Gastrocnemius medialis (tissue), 4 donors: ENCODE results near the gene RETREG3. TPM values are rescaled to one million over a fixed set of nuclear protein-coding genes. Genes with fewer than 3 reads are reported as not detected.
A peak's percentile ranks its signal among the peaks of the same experiment; 100 is the strongest.
"Not testable (repeated sequence)": the region's sequence is repeated elsewhere in the genome, so short reads cannot be mapped to it uniquely, and the experiment has no call there.

ENCODE experiments used
- ATAC-seq, 2 donors: fragments of 150-250 bp; one replicate each; pipeline ENCODE4 v1.9.1; 2016
- DNase-seq, 2 donors: peaks; one replicate each; pipeline ENCODE4 v3.0.0-alpha.2; 2019
- H3K27ac ChIP-seq, 4 donors: fragments of 200-600 bp; sonication (generic); 1 replicate in 1 of 4; 2 replicates in 3 of 4; pipeline ENCODE4 v1.5.1; 2016 to 2018; ENCODE audit warnings: mild to moderate bottlenecking in 2 of 4, moderate library complexity in 1 of 4
- H3K27me3 ChIP-seq, 3 donors: fragments of 200-600 bp; sonication (generic) in 2 of 3; 1 replicate in 1 of 3; 2 replicates in 2 of 3; pipeline versions ENCODE4 v1.5.1 to v1.6.0; 2016 to 2019; ENCODE audit warnings: mild to moderate bottlenecking in 1 of 3, moderate library complexity in 1 of 3
- H3K36me3 ChIP-seq, 2 donors: fragments of 200-600 bp; sonication (generic) in 1 of 2; one replicate each; pipeline ENCODE4 v1.5.1; 2017 to 2018
- H3K4me1 ChIP-seq, 2 donors: fragments of 200-600 bp; sonication (generic) in 1 of 2; one replicate each; pipeline ENCODE4 v1.5.1; 2016 to 2017; ENCODE audit warnings: mild to moderate bottlenecking in 2 of 2
- H3K4me3 ChIP-seq, 4 donors: fragments of 200-600 bp; sonication (generic) in 3 of 4; 1 replicate in 1 of 4; 2 replicates in 3 of 4; pipeline ENCODE4 v1.5.1; 2016 to 2019; ENCODE audit warnings: mild to moderate bottlenecking in 2 of 4
- H3K9me3 ChIP-seq, 3 donors: fragments of 200-600 bp; sonication (generic) in 2 of 3; 1 replicate in 1 of 3; 2 replicates in 2 of 3; pipeline ENCODE4 v1.5.1; 2016 to 2019
- POLR2A ChIP-seq, 2 donors: fragments of 450-650 bp; IDR thresholded peaks; one replicate each; pipeline ENCODE4 v1.6.1; 2017; ENCODE audit warnings: antibody characterized with exemption in 2 of 2, mild to moderate bottlenecking in 2 of 2, moderate library complexity in 2 of 2
- in situ Hi-C, 4 donors: fragments of 200-750 bp; cut with MboI; loops; one replicate each; pipeline versions ENCODE4 v1.15.0 to v1.8.0; 2017; ENCODE audit warnings: low sequenced_read_pairs in 4 of 4
- intact Hi-C: fragments of 100-400 bp; cut with DNase I; formaldehyde crosslinking; loops from one replicate; pipeline ENCODE4 v1.15.1; 2023; ENCODE audit warnings: low total_unique reads
- total RNA-seq, 4 donors: library from RNA; depleted of rRNA; stranded (reverse); fragments of >200 nt; gene quantifications; one replicate each; pipeline versions ENCODE4 v1.1.0 to v1.2.3, GENCODE V29; 2016
- TF ChIP-seq, protein P1 (sequence below), 5 experiments: fragments of 450-650 bp in 3 of 5; fragments of 200-600 bp in 2 of 5; sonication (generic) in 2 of 5; IDR thresholded peaks in 4 of 5; conservative IDR thresholded peaks in 1 of 5; 1 replicate in 4 of 5; 2 replicates in 1 of 5; pipeline ENCODE4 v1.5.1; 2016 to 2019; ENCODE audit warnings: antibody characterized with exemption in 5 of 5, mild to moderate bottlenecking in 3 of 5, moderate library complexity in 3 of 5

Gene RETREG3
- total RNA-seq, 4 donors from 2014 or later, result 50.7 to 65.5 (median 60.5) TPM

DNA sequence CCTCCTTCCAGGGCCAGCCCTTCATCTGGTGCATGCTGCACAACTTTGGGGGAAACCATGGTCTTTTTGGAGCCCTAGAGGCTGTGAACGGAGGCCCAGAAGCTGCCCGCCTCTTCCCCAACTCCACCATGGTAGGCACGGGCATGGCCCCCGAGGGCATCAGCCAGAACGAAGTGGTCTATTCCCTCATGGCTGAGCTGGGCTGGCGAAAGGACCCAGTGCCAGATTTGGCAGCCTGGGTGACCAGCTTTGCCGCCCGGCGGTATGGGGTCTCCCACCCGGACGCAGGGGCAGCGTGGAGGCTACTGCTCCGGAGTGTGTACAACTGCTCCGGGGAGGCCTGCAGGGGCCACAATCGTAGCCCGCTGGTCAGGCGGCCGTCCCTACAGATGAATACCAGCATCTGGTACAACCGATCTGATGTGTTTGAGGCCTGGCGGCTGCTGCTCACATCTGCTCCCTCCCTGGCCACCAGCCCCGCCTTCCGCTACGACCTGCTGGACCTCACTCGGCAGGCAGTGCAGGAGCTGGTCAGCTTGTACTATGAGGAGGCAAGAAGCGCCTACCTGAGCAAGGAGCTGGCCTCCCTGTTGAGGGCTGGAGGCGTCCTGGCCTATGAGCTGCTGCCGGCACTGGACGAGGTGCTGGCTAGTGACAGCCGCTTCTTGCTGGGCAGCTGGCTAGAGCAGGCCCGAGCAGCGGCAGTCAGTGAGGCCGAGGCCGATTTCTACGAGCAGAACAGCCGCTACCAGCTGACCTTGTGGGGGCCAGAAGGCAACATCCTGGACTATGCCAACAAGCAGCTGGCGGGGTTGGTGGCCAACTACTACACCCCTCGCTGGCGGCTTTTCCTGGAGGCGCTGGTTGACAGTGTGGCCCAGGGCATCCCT is 65.7 kb downstream of the RETREG3 start:
- intact Hi-C loops, result no loop called here
- no peaks in the 10 kb centered on the region for H3K9me3 ChIP-seq
- no peak overlapping the region for H3K4me3 ChIP-seq
- in situ Hi-C loops, result no loop called here
- peaks cover 0 to 38% of the 10 kb centered on the region in 2 donors for H3K36me3 ChIP-seq
- peak overlapping the region; percentile 55 to 82 (median 68) for H3K27ac ChIP-seq
- peaks cover 0 to 19% of the 10 kb centered on the region in 2 donors for H3K4me1 ChIP-seq
- DNase-seq (peak in 1 of 2 donors; percentile 53), ATAC-seq (peak; percentile 45 to 55)
- no peaks in the 10 kb centered on the region for H3K27me3 ChIP-seq
- no peak for TF ChIP-seq POLR2A (IDR thresholded peaks at IDR 0.05)
- TF ChIP-seq, protein P1, sequence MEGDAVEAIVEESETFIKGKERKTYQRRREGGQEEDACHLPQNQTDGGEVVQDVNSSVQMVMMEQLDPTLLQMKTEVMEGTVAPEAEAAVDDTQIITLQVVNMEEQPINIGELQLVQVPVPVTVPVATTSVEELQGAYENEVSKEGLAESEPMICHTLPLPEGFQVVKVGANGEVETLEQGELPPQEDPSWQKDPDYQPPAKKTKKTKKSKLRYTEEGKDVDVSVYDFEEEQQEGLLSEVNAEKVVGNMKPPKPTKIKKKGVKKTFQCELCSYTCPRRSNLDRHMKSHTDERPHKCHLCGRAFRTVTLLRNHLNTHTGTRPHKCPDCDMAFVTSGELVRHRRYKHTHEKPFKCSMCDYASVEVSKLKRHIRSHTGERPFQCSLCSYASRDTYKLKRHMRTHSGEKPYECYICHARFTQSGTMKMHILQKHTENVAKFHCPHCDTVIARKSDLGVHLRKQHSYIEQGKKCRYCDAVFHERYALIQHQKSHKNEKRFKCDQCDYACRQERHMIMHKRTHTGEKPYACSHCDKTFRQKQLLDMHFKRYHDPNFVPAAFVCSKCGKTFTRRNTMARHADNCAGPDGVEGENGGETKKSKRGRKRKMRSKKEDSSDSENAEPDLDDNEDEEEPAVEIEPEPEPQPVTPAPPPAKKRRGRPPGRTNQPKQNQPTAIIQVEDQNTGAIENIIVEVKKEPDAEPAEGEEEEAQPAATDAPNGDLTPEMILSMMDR (IDR thresholded peaks at IDR 0.05 in 4 of 5, conservative IDR thresholded peaks at IDR 0.05 in 1 of 5), result no peak

DNA sequence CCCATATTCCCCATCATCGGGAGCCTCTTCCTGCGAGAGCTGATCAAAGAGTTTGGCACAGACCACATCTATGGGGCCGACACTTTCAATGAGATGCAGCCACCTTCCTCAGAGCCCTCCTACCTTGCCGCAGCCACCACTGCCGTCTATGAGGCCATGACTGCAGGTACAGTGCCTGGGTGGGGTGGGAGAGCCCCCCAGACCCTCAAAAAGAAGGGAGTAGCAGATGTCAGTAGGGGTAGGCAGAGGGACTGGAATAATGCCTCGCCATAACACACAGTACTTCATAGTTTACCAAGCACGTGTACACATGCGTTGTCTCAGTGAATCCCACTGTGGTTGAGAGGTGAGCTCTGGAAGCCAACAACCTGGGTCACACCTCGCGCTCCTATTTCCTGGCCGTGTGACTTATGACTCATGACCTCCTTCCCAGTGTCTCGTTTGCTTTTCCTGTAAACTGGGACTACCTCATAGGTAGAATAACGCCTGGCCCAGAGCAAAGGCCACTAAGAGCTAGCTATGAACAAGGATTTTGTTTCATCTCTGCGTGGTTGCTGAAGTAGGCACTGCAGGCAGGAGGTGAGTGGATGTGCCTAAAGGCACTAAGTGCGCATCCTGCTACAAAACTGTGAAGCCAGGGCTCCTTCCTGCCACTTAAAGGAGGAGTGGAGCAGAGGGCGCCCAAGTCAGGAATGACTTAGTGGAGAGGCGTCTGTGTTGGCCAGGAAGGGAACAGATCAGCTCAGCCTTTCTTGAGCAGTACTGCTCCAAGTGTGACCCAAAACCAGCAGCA is 67.9 kb downstream of the RETREG3 start:
- no peak overlapping the region for H3K4me3 ChIP-seq
- H3K4me1 ChIP-seq, result peaks cover 0 to 27% of the 10 kb centered on the region in 2 donors
- in situ Hi-C loops, result no loop called here
- H3K27ac ChIP-seq, result no peak overlapping the region
- ATAC-seq (no peak), DNase-seq (no peak)
- peaks cover 0 to 40% of the 10 kb centered on the region in 2 donors for H3K36me3 ChIP-seq
- intact Hi-C loops, result no loop called here
- H3K27me3 ChIP-seq, result no peaks in the 10 kb centered on the region
- no peak for TF ChIP-seq POLR2A (IDR thresholded peaks at IDR 0.05)
- TF ChIP-seq, protein P1 (IDR thresholded peaks at IDR 0.05 in 4 of 5, conservative IDR thresholded peaks at IDR 0.05 in 1 of 5), result no peak
- no peaks in the 10 kb centered on the region for H3K9me3 ChIP-seq

DNA sequence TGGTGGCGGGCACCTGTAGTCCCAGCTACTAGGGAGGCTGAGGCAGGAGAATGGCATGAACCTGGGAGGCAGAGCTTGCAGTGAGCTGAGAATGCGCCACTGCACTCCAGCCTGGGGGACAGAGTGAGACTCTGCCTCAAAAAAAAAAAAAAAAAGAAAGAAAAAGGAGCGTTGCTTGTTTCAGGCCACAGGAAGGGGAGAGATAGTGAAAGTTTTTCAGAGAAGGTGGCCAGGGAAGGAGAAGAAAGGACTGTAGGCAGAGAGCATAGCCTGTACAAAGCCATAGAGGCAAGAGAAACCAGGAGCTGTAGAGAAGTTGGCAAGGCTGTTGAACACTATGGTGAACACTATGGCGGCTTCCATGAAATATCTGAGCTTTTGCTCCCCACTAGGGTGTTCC is 68.6 kb downstream of the RETREG3 start:
- in situ Hi-C loops, H3K27ac ChIP-seq: not testable (repeated sequence)
- H3K4me1 ChIP-seq, result peaks cover 1 to 30% of the 10 kb centered on the region in 2 donors

DNA sequence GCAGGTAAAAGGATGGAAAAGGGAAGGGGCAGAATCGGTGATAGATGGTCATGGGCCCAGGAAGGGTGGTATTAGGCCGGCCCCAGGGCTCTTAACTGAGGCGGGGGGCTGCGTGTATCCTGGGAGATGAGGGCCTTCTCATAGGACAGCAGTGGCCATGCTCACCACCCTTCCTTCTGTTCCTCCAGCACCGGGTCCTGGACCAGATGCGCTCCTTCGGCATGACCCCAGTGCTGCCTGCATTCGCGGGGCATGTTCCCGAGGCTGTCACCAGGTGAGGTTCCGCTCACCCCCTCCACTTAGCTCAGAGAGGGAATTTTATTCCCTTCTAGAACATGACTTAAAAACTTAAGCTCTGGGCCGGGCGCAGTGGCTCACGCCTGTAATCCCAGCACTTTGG is 70.7 kb downstream of the RETREG3 start:
- intact Hi-C loops (no loop called here), in situ Hi-C loops (no loop called here)
- DNase-seq, result no peak
- H3K4me3 ChIP-seq, result no peak overlapping the region
- H3K4me1 ChIP-seq, result peaks cover 6 to 28% of the 10 kb centered on the region in 2 donors
- no peak for ATAC-seq
- peaks cover 0 to 40% of the 10 kb centered on the region in 2 donors for H3K36me3 ChIP-seq
- no peak for TF ChIP-seq POLR2A (IDR thresholded peaks at IDR 0.05)
- TF ChIP-seq, protein P1 (IDR thresholded peaks at IDR 0.05 in 4 of 5, conservative IDR thresholded peaks at IDR 0.05 in 1 of 5), result no peak
- no peak overlapping the region for H3K27ac ChIP-seq
- H3K9me3 ChIP-seq, result no peaks in the 10 kb centered on the region
- H3K27me3 ChIP-seq, result no peaks in the 10 kb centered on the region

More for the DNA sequence above, 68.6 kb downstream of the RETREG3 start:
- DNase-seq, H3K27me3 ChIP-seq, H3K9me3 ChIP-seq, H3K4me3 ChIP-seq, intact Hi-C loops, ATAC-seq: not testable (repeated sequence)
- H3K36me3 ChIP-seq, result peaks cover 0 to 40% of the 10 kb centered on the region in 2 donors
